Measurements from ENCODE around the gene CRISP3.
"Not testable (repeated sequence)": the region's sequence is repeated elsewhere in the genome, so short reads cannot be mapped to it uniquely, and the experiment has no call there.

Gene CRISP3

GRCh38 chr6:49744259-49744658 lies at the start of gene CRISP3:
TSS of gene CRISP3 (minus strand) at chr6:49744388. CDS start at chr6:49744367, 21 bp downstream.
- DNase-seq, result no peak

GRCh38 chr6:49790341-49790740 lies 46.2 kb upstream of the CRISP3 start:
- DNase-seq, result no peak

- DNase-seq, result no peak
Measured at GRCh38 chr6:49787176-49787575, 43.0 kb upstream of the CRISP3 start, which contains the start of gene PGK2. TSS of gene PGK2 (minus strand) at chr6:49787285. CDS start at chr6:49787187, 98 bp downstream.

- DNase-seq, result no peak
Measured at GRCh38 chr6:49784272-49784671, 40.1 kb upstream of the CRISP3 start.

GRCh38 chr6:49782725-49783124 lies 38.5 kb upstream of the CRISP3 start:
- DNase-seq, result no peak

- no peak for DNase-seq
Measured at GRCh38 chr6:49782293-49782692, 38.1 kb upstream of the CRISP3 start.

GRCh38 chr6:49776444-49776843 lies 32.3 kb upstream of the CRISP3 start:
- no peak for DNase-seq

- DNase-seq, result no peak
Measured at GRCh38 chr6:49775043-49775442, 30.9 kb upstream of the CRISP3 start.

GRCh38 chr6:49772285-49772684 lies 28.1 kb upstream of the CRISP3 start:
- DNase-seq, result no peak

GRCh38 chr6:49766762-49767161 lies 22.6 kb upstream of the CRISP3 start:
- no peak for DNase-seq

- DNase-seq, result no peak
Measured at GRCh38 chr6:49764571-49765236, 20.5 kb upstream of the CRISP3 start.

GRCh38 chr6:49743429-49743828 lies 759 bp downstream of the CRISP3 start:
- DNase-seq, result no peak

- DNase-seq, result peak; percentile 71 to 77
Measured at GRCh38 chr6:49739423-49739822, 4.8 kb downstream of the CRISP3 start.

- no peak for DNase-seq
Measured at GRCh38 chr6:49736017-49736508, 8.1 kb downstream of the CRISP3 start.

- no peak for DNase-seq
Measured at GRCh38 chr6:49733680-49734079, 10.5 kb downstream of the CRISP3 start.

GRCh38 chr6:49732781-49733180 lies 11.4 kb downstream of the CRISP3 start:
- no peak for DNase-seq

- no peak for DNase-seq
Measured at GRCh38 chr6:49730251-49730650, 13.9 kb downstream of the CRISP3 start.

- not testable (repeated sequence) for DNase-seq
Measured at GRCh38 chr6:49723917-49724316, 20.3 kb downstream of the CRISP3 start.

GRCh38 chr6:49721297-49721696 lies 22.9 kb downstream of the CRISP3 start:
- DNase-seq, result no peak

GRCh38 chr6:49720372-49720771 lies 23.8 kb downstream of the CRISP3 start:
- DNase-seq, result no peak

- DNase-seq, result peak; percentile 27 to 34
Measured at GRCh38 chr6:49713346-49713745, 30.8 kb downstream of the CRISP3 start, which contains the start of gene CRISP2. TSS of gene CRISP2 (minus strand) at chr6:49713543. CDS start at chr6:49709196, 4,347 bp downstream.

GRCh38 chr6:49698478-49698877 lies 45.7 kb downstream of the CRISP3 start:
- DNase-seq, result no peak

- DNase-seq, result no peak
Measured at GRCh38 chr6:49693512-49693911, 50.7 kb downstream of the CRISP3 start.

GRCh38 chr6:49692534-49692933 lies 51.7 kb downstream of the CRISP3 start:
- DNase-seq, result no peak

Measured in NCI-H187 (cell line).